WTC11 (cell line): Measurements from ENCODE around the gene PPP2R5E. TPM values are rescaled to one million over a fixed set of nuclear protein-coding genes. Genes with fewer than 3 reads are reported as not detected.

Experiments
- ATAC-seq: fragments of 200-7000 bp; cut with Tn5 transposase; 2 replicates; pipeline ENCODE4 v1.10.0; 2021; ENCODE audit warnings: mild to moderate bottlenecking, moderate library complexity
- CTCF ChIA-PET: fragments of 300-600 bp; sonication (Branson Sonifier 250); formaldehyde crosslinking; loops from one replicate; lab custom pipeline; 2021; ENCODE audit warnings: antibody characterized with exemption; lab: Charles Lee
- POLR2A ChIA-PET: fragments of 350-600 bp; sonication (Branson Sonifier 250); formaldehyde crosslinking; loops from one replicate; lab custom pipeline; 2021; ENCODE audit warnings: antibody characterized with exemption; lab: Charles Lee
- DNase-seq: peaks from one replicate; pipeline ENCODE4 v3.0.0; 2021; ENCODE audit warnings: low spot score
- H3K27ac Mint-ChIP-seq: 2 replicates; pipeline ENCODE4 v1.8.0; 2021; ENCODE audit warnings: mixed read lengths
- H3K27me3 Mint-ChIP-seq: 2 replicates; pipeline ENCODE4 v1.8.0; 2021; ENCODE audit warnings: low read depth, mild to moderate bottlenecking, moderate library complexity, mixed read lengths
- H3K36me3 Mint-ChIP-seq: 2 replicates; pipeline ENCODE4 v1.8.0; 2021; ENCODE audit warnings: mixed read lengths
- H3K4me1 Mint-ChIP-seq: 2 replicates; pipeline ENCODE4 v1.8.0; 2022; ENCODE audit warnings: mixed read lengths
- H3K4me3 Mint-ChIP-seq: 2 replicates; pipeline ENCODE4 v1.8.0; 2021; ENCODE audit warnings: mild to moderate bottlenecking, moderate library complexity, mixed read lengths
- H3K9me3 Mint-ChIP-seq: 2 replicates; pipeline ENCODE4 v1.8.0; 2021; ENCODE audit warnings: mixed read lengths
- ATF1 ChIP-seq: sonication (generic); formaldehyde crosslinking; IDR thresholded peaks from 2 replicates; pipeline ENCODE4 v1.8.1; 2023; ENCODE audit warnings: mild to moderate bottlenecking, moderate library complexity, missing genetic modification reagents
- FOXK1 ChIP-seq: sonication (generic); formaldehyde crosslinking; IDR thresholded peaks from 2 replicates; pipeline ENCODE4 v1.8.0; 2022; ENCODE audit warnings: mild to moderate bottlenecking, moderate library complexity, missing genetic modification reagents
- GTF2I ChIP-seq: fragments of 250-450 bp; sonication (Bioruptor Pico); conservative IDR thresholded peaks from 2 replicates; pipeline ENCODE4 v1.4.0; 2021; ENCODE audit warnings: mild to moderate bottlenecking
- IRF2 ChIP-seq: sonication (generic); formaldehyde crosslinking; IDR thresholded peaks from 2 replicates; pipeline ENCODE4 v1.8.0; 2022; ENCODE audit warnings: low read depth, missing genetic modification reagents, borderline replicate concordance
- JAZF1 ChIP-seq: fragments of 250-450 bp; sonication (Bioruptor Pico); IDR thresholded peaks from 2 replicates; pipeline ENCODE4 v1.9.0; 2021; ENCODE audit warnings: moderate library complexity, mild to moderate bottlenecking, inconsistent platforms
- MAX ChIP-seq: sonication (generic); formaldehyde crosslinking; IDR thresholded peaks from 2 replicates; pipeline ENCODE4 v1.8.0; 2022; ENCODE audit warnings: mild to moderate bottlenecking, missing genetic modification reagents
- MXD4 ChIP-seq: fragments of 250-450 bp; sonication (Bioruptor Pico); IDR thresholded peaks from 2 replicates; pipeline ENCODE4 v1.8.0; 2021; ENCODE audit warnings: mild to moderate bottlenecking, moderate library complexity, borderline replicate concordance
- NFE2L1 ChIP-seq: sonication (generic); formaldehyde crosslinking; IDR thresholded peaks from 2 replicates; pipeline ENCODE4 v1.8.1; 2023; ENCODE audit warnings: missing genetic modification reagents
- NR2C2 ChIP-seq: sonication (generic); formaldehyde crosslinking; IDR thresholded peaks from 2 replicates; pipeline ENCODE4 v1.8.0; 2022; ENCODE audit warnings: mild to moderate bottlenecking, missing genetic modification reagents
- OVOL2 ChIP-seq: fragments of 250-450 bp; sonication (Bioruptor Pico); IDR thresholded peaks from 2 replicates; pipeline ENCODE4 v1.9.0; 2021; ENCODE audit warnings: mild to moderate bottlenecking, borderline replicate concordance
- PRRX2 ChIP-seq: fragments of 250-450 bp; sonication (Bioruptor Pico); IDR thresholded peaks from 2 replicates; pipeline ENCODE4 v1.8.0; 2021; ENCODE audit warnings: mild to moderate bottlenecking
- SMAD4 ChIP-seq: sonication (generic); formaldehyde crosslinking; IDR thresholded peaks from 2 replicates; pipeline ENCODE4 v1.8.0; 2022; ENCODE audit warnings: mild to moderate bottlenecking, missing genetic modification reagents
- TEAD4 ChIP-seq: sonication (generic); formaldehyde crosslinking; IDR thresholded peaks from 2 replicates; pipeline ENCODE4 v1.8.0; 2022; ENCODE audit warnings: mild to moderate bottlenecking, missing genetic modification reagents
- TP53 ChIP-seq: sonication (generic); formaldehyde crosslinking; IDR thresholded peaks from 2 replicates; pipeline ENCODE4 v1.8.1; 2023; ENCODE audit warnings: mild to moderate bottlenecking, missing genetic modification reagents
- ZBTB43 ChIP-seq: sonication (generic); formaldehyde crosslinking; IDR thresholded peaks from 2 replicates; pipeline ENCODE4 v1.8.1; 2023; ENCODE audit warnings: mild to moderate bottlenecking, missing genetic modification reagents
- ZNF219 ChIP-seq: sonication (generic); formaldehyde crosslinking; IDR thresholded peaks from 2 replicates; pipeline ENCODE4 v1.8.0; 2023; ENCODE audit warnings: missing genetic modification reagents, mild to moderate bottlenecking, borderline replicate concordance
- ZNF263 ChIP-seq: sonication (generic); formaldehyde crosslinking; IDR thresholded peaks from 2 replicates; pipeline ENCODE4 v1.8.1; 2022; ENCODE audit warnings: low read depth, mild to moderate bottlenecking, moderate library complexity, missing genetic modification reagents
- ZNF317 ChIP-seq: sonication (generic); formaldehyde crosslinking; IDR thresholded peaks from 2 replicates; pipeline ENCODE4 v1.8.1; 2023; ENCODE audit warnings: low read depth, mild to moderate bottlenecking, moderate library complexity, missing genetic modification reagents, borderline replicate concordance
- total RNA-seq: library from RNA; stranded (reverse); gene quantifications from 3 replicates; pipeline ENCODE4 v1.2.3, GENCODE V29; 2021
- TF ChIP-seq, protein P1 (sequence below): sonication (generic); formaldehyde crosslinking; conservative IDR thresholded peaks from 2 replicates; pipeline ENCODE4 v1.8.1; 2023; ENCODE audit warnings: mild to moderate bottlenecking, low read depth, missing genetic modification reagents, moderate library complexity
- TF ChIP-seq, protein P2 (sequence below): fragments of 250-450 bp; sonication (Bioruptor Pico); IDR thresholded peaks from 2 replicates; pipeline ENCODE4 v1.9.0; 2021; ENCODE audit warnings: moderate library complexity, mild to moderate bottlenecking, inconsistent platforms, borderline replicate concordance
- TF ChIP-seq, protein P3 (sequence below): sonication (generic); formaldehyde crosslinking; IDR thresholded peaks from 2 replicates; pipeline ENCODE4 v1.8.0; 2022; ENCODE audit warnings: mild to moderate bottlenecking, missing genetic modification reagents
- TF ChIP-seq, protein P4 (sequence below): sonication (generic); formaldehyde crosslinking; IDR thresholded peaks from 2 replicates; pipeline ENCODE4 v1.8.0; 2023; ENCODE audit warnings: mild to moderate bottlenecking, missing genetic modification reagents

Gene PPP2R5E
- total RNA-seq, 1 experiment from 2014 or later: 59.0 TPM

GRCh38 chr14:63515240-63515639 is 27.9 kb downstream of the PPP2R5E start:
- H3K27ac Mint-ChIP-seq: no peak overlapping the region
- peaks cover under 1% of the 10 kb centered on the region; the same call in 1 of the 2 replicates for H3K9me3 Mint-ChIP-seq
- H3K27me3 Mint-ChIP-seq: no peaks in the 10 kb centered on the region

GRCh38 chr14:63513756-63514155 is 29.4 kb downstream of the PPP2R5E start:
- H3K9me3 Mint-ChIP-seq: no peaks in the 10 kb centered on the region
- DNase-seq (no peak), ATAC-seq (no peak)
- H3K27ac Mint-ChIP-seq: no peak overlapping the region
- H3K36me3 Mint-ChIP-seq: no peaks in the 10 kb centered on the region
- H3K4me3 Mint-ChIP-seq: no peak overlapping the region
- peaks cover 21% of the 10 kb centered on the region for H3K4me1 Mint-ChIP-seq
- POLR2A ChIA-PET: no interaction called here
- no peaks in the 10 kb centered on the region for H3K27me3 Mint-ChIP-seq
- CTCF ChIA-PET: interaction anchor here (1.6 kb wide), 1 partner anchor 125 kb away, joined by 4 read pairs; no protein-coding TSS in a partner anchor
- TF ChIP-seq FOXK1 (CRISPR knock-in tag): no peak
- TF ChIP-seq MXD4: no peak
- TF ChIP-seq ZNF219 (CRISPR knock-in tag): no peak
- TF ChIP-seq GTF2I (CRISPR knock-in tag): no peak
- TF ChIP-seq, protein P1, sequence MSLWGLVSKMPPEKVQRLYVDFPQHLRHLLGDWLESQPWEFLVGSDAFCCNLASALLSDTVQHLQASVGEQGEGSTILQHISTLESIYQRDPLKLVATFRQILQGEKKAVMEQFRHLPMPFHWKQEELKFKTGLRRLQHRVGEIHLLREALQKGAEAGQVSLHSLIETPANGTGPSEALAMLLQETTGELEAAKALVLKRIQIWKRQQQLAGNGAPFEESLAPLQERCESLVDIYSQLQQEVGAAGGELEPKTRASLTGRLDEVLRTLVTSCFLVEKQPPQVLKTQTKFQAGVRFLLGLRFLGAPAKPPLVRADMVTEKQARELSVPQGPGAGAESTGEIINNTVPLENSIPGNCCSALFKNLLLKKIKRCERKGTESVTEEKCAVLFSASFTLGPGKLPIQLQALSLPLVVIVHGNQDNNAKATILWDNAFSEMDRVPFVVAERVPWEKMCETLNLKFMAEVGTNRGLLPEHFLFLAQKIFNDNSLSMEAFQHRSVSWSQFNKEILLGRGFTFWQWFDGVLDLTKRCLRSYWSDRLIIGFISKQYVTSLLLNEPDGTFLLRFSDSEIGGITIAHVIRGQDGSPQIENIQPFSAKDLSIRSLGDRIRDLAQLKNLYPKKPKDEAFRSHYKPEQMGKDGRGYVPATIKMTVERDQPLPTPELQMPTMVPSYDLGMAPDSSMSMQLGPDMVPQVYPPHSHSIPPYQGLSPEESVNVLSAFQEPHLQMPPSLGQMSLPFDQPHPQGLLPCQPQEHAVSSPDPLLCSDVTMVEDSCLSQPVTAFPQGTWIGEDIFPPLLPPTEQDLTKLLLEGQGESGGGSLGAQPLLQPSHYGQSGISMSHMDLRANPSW (CRISPR knock-in tag): no peak
- TF ChIP-seq, protein P2, sequence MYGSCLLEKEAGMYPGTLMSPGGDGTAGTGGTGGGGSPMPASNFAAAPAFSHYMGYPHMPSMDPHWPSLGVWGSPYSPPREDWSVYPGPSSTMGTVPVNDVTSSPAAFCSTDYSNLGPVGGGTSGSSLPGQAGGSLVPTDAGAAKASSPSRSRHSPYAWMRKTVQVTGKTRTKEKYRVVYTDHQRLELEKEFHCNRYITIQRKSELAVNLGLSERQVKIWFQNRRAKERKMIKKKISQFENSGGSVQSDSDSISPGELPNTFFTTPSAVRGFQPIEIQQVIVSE (CRISPR knock-in tag): no peak
- TF ChIP-seq ZBTB43 (CRISPR knock-in tag): no peak
- TF ChIP-seq OVOL2 (CRISPR knock-in tag): no peak
- TF ChIP-seq ZNF263 (CRISPR knock-in tag): no peak
- TF ChIP-seq ZNF317 (CRISPR knock-in tag): no peak
- no peak for TF ChIP-seq TEAD4
- no peak for TF ChIP-seq PRRX2 (CRISPR knock-in tag)
- TF ChIP-seq ATF1: no peak

More at GRCh38 chr14:63515240-63515639, 27.9 kb downstream of the PPP2R5E start:
- no peak for ATAC-seq
- H3K4me1 Mint-ChIP-seq: peaks cover 21% of the 10 kb centered on the region
- peaks cover 4% of the 10 kb centered on the region for H3K36me3 Mint-ChIP-seq
- no peak for DNase-seq
- TF ChIP-seq TP53 (no peak), NR2C2 (no peak), IRF2 (CRISPR knock-in tag) (no peak), JAZF1 (no peak), SMAD4 (CRISPR knock-in tag) (no peak), ZNF263 (CRISPR knock-in tag) (no peak), MAX (CRISPR knock-in tag) (no peak), ZNF219 (CRISPR knock-in tag) (no peak), FOXK1 (CRISPR knock-in tag) (no peak)
- CTCF ChIA-PET: interaction anchor here (1.2 kb wide), 1 partner anchor 22 kb away, joined by 3 read pairs; no protein-coding TSS in a partner anchor
- POLR2A ChIA-PET: no interaction called here
- no peak overlapping the region for H3K4me3 Mint-ChIP-seq

DNA sequence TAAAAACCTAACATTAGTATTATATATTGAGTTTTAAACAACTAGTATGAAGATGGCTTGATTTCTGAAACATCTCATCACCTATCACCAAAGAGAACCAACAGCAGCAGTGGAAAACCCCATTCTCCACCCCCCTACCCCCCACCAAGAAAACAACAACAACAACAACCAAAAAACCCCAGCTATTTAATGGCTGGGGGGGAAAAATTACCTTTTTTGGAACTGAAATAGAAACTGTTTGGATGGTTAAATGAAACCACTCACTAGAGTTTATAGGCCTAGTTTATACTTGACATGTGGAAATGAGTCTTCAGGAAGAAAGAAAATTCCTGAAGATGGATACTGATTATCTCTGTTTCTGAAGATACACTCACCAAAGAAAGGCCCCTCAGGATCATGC is 30.3 kb downstream of the PPP2R5E start:
- H3K36me3 Mint-ChIP-seq: no peaks in the 10 kb centered on the region; the same call in 1 of the 2 replicates
- ATAC-seq (no peak), DNase-seq (no peak)
- ChIA-PET CTCF (no interaction called here), POLR2A (no interaction called here)
- TF ChIP-seq, protein P3, sequence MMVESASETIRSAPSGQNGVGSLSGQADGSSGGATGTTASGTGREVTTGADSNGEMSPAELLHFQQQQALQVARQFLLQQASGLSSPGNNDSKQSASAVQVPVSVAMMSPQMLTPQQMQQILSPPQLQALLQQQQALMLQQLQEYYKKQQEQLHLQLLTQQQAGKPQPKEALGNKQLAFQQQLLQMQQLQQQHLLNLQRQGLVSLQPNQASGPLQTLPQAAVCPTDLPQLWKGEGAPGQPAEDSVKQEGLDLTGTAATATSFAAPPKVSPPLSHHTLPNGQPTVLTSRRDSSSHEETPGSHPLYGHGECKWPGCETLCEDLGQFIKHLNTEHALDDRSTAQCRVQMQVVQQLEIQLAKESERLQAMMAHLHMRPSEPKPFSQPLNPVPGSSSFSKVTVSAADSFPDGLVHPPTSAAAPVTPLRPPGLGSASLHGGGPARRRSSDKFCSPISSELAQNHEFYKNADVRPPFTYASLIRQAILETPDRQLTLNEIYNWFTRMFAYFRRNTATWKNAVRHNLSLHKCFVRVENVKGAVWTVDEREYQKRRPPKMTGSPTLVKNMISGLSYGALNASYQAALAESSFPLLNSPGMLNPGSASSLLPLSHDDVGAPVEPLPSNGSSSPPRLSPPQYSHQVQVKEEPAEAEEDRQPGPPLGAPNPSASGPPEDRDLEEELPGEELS (CRISPR knock-in tag): no peak
- TF ChIP-seq, protein P4, sequence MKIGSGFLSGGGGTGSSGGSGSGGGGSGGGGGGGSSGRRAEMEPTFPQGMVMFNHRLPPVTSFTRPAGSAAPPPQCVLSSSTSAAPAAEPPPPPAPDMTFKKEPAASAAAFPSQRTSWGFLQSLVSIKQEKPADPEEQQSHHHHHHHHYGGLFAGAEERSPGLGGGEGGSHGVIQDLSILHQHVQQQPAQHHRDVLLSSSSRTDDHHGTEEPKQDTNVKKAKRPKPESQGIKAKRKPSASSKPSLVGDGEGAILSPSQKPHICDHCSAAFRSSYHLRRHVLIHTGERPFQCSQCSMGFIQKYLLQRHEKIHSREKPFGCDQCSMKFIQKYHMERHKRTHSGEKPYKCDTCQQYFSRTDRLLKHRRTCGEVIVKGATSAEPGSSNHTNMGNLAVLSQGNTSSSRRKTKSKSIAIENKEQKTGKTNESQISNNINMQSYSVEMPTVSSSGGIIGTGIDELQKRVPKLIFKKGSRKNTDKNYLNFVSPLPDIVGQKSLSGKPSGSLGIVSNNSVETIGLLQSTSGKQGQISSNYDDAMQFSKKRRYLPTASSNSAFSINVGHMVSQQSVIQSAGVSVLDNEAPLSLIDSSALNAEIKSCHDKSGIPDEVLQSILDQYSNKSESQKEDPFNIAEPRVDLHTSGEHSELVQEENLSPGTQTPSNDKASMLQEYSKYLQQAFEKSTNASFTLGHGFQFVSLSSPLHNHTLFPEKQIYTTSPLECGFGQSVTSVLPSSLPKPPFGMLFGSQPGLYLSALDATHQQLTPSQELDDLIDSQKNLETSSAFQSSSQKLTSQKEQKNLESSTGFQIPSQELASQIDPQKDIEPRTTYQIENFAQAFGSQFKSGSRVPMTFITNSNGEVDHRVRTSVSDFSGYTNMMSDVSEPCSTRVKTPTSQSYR: no peak
- no peak for TF ChIP-seq NFE2L1 (CRISPR knock-in tag)
- H3K27me3 Mint-ChIP-seq: no peaks in the 10 kb centered on the region
- peak overlapping the region; percentile 24; the same call in 1 of the 2 replicates for H3K27ac Mint-ChIP-seq
- no peak overlapping the region for H3K4me3 Mint-ChIP-seq
- H3K9me3 Mint-ChIP-seq: 0 out of 2 replicates have a peak, but pooled peaks cover 6% of the 10 kb centered on the region
- peaks cover 27% of the 10 kb centered on the region for H3K4me1 Mint-ChIP-seq
